Right atrium auricular region (tissue), 2 donors: Measurements from ENCODE around the gene SCYGR2. TPM values are rescaled to one million over a fixed set of nuclear protein-coding genes. Genes with fewer than 3 reads are reported as not detected.

ENCODE experiments used
- DNase-seq: peaks from one replicate; pipeline ENCODE4 v3.0.0-alpha.2; 2019; ENCODE audit warnings: low spot score
- H3K27ac ChIP-seq, 2 donors: fragments of 200-600 bp; sonication (generic); 1 replicate in 1 of 2; 2 replicates in 1 of 2; pipeline ENCODE4 v1.5.1; 2016 to 2019
- H3K27me3 ChIP-seq, 2 donors: fragments of 200-600 bp; sonication (generic); one replicate each; pipeline versions ENCODE4 v1.5.1 to v1.6.0; 2017 to 2019
- H3K36me3 ChIP-seq: fragments of 200-600 bp; sonication (generic); one replicate; pipeline ENCODE4 v1.5.1; 2016
- H3K4me1 ChIP-seq, 2 donors: fragments of 200-600 bp; sonication (generic); one replicate each; pipeline versions ENCODE4 v1.5.1 to v1.6.0; 2017 to 2019
- H3K4me3 ChIP-seq, 2 donors: fragments of 200-600 bp; sonication (generic); 1 replicate in 1 of 2; 2 replicates in 1 of 2; pipeline ENCODE4 v1.5.1; 2017 to 2019; ENCODE audit warnings: mild to moderate bottlenecking in 1 of 2, moderate library complexity in 1 of 2
- H3K9me3 ChIP-seq, 2 donors: fragments of 200-600 bp; sonication (generic); one replicate each; pipeline ENCODE4 v1.5.1; 2019
- total RNA-seq, 2 donors: library from RNA; depleted of rRNA; stranded (reverse); fragments of >200 nt; gene quantifications; one replicate each; pipeline ENCODE4 v1.1.0, GENCODE V29; 2016
- TF ChIP-seq, protein P1 (sequence below), 2 donors: fragments of 200-600 bp; sonication (generic); IDR thresholded peaks; one replicate each; pipeline ENCODE4 v1.5.1; 2019; ENCODE audit warnings: antibody characterized with exemption in 2 of 2

Gene SCYGR2
- total RNA-seq, 2 donors from 2014 or later, result not detected

DNA sequence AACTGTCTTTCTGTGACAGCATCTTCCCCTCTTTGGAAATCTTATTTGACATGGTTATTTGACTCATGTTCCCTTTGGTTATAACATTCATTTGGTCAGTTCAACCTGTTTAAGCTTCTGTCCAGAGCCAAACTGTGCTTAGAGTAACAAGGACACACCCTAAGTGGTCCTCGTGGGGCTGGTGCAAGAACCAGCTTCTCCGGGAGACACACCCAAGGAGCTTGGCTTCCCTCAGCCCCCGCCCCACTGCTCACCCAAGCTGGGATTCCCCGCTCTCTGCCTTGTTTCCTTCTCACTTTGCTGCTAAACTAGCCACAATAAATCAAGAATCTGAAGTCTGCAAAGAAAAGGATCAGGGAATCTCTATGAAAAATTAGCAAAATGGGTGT lies 14.6 kb downstream of the SCYGR2 start:
- Histone ChIP-seq H3K4me1 (no peaks in the 10 kb centered on the region), H3K4me3 (no peak overlapping the region), H3K9me3 (no peaks in the 10 kb centered on the region), H3K36me3 (no peaks in the 10 kb centered on the region), H3K27me3 (no peaks in the 10 kb centered on the region), H3K27ac (no peak overlapping the region)
- no peak for DNase-seq
- TF ChIP-seq, protein P1, sequence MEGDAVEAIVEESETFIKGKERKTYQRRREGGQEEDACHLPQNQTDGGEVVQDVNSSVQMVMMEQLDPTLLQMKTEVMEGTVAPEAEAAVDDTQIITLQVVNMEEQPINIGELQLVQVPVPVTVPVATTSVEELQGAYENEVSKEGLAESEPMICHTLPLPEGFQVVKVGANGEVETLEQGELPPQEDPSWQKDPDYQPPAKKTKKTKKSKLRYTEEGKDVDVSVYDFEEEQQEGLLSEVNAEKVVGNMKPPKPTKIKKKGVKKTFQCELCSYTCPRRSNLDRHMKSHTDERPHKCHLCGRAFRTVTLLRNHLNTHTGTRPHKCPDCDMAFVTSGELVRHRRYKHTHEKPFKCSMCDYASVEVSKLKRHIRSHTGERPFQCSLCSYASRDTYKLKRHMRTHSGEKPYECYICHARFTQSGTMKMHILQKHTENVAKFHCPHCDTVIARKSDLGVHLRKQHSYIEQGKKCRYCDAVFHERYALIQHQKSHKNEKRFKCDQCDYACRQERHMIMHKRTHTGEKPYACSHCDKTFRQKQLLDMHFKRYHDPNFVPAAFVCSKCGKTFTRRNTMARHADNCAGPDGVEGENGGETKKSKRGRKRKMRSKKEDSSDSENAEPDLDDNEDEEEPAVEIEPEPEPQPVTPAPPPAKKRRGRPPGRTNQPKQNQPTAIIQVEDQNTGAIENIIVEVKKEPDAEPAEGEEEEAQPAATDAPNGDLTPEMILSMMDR (IDR thresholded peaks at IDR 0.05), result no peak

DNA sequence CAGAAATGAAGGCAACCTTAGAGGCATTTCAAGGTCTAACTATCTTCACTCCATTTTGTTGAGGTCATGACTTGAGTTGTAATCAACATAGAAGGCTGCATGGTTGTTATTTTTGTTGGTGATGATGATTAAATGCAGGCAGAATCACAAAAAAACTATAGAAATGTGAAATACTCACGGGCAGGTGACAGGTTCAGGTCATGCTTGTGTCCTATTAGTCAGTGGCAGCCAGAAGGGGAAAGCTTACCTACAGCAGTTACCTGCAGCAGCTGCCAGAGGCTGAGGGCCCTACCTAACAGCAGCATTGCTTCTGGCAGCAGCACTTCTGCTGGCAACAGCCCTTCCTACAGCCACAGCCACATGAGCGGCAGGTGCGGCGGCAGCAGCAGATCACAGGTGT lies 15.6 kb downstream of the SCYGR2 start:
- DNase-seq, result no peak
- no peaks in the 10 kb centered on the region for H3K36me3 ChIP-seq
- no peaks in the 10 kb centered on the region for H3K9me3 ChIP-seq
- TF ChIP-seq, protein P1 (IDR thresholded peaks at IDR 0.05), result no peak
- H3K4me3 ChIP-seq, result no peak overlapping the region
- no peaks in the 10 kb centered on the region for H3K4me1 ChIP-seq
- H3K27me3 ChIP-seq, result no peaks in the 10 kb centered on the region
- H3K27ac ChIP-seq, result no peak overlapping the region

DNA sequence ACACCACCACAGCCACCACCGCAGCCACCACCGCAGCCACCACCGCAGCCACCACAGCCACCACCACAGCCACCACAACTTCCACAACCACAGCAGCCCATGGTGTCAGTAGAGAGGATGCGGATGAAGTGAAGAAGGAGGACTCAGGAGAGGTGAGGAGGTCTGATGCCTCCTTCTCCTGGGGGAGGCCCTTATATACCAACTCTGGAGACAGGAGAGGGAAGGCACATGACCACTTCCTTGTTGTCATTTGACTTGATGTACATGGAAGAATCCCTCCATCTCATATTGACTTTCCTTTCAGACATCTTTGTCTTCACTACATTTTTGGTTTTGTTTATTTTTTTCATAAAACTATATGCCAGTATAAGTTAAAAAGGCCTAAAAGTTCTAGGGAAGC lies 16.0 kb downstream of the SCYGR2 start, which contains the start of gene SCYGR3:
Gene SCYGR3 (minus strand): TSS at position 101 of the 400 bp plus-strand sequence. CDS start 0 bp downstream, at position 101.
- no peak within 1 kb of the TSS for H3K27ac ChIP-seq
- DNase-seq, result no peak
- H3K4me1 ChIP-seq, result no peaks in the 10 kb centered on the region
- TF ChIP-seq, protein P1 (IDR thresholded peaks at IDR 0.05), result no peak
- H3K36me3 ChIP-seq, result no peaks in the 10 kb centered on the region
- H3K27me3 ChIP-seq, result no peaks in the 10 kb centered on the region
- no peaks in the 10 kb centered on the region for H3K9me3 ChIP-seq
- H3K4me3 ChIP-seq, result no peak within 1 kb of the TSS

DNA sequence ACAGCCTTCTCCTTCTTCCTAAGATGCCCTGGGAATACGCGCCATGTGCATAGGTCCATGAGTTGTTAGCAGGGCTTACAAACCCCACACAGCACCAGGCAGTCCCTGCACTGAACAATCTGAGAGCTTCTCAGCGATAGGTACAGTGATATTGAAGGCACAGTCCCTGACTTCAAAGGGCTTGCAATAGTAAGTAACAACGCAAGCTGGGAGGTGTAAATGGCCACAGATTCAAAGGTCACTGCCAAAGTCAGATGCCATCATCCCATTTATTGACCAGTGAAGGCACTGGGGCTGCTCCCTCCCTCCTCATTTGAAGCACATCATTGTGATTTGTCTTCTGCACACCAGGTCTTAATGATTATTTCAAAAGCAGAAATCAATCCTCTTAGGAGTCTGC lies 16.5 kb downstream of the SCYGR2 start:
- TF ChIP-seq, protein P1 (IDR thresholded peaks at IDR 0.05), result no peak
- Histone ChIP-seq H3K27ac (no peak overlapping the region), H3K4me1 (no peaks in the 10 kb centered on the region), H3K9me3 (no peaks in the 10 kb centered on the region), H3K27me3 (no peaks in the 10 kb centered on the region), H3K4me3 (no peak overlapping the region), H3K36me3 (no peaks in the 10 kb centered on the region)
- no peak for DNase-seq

DNA sequence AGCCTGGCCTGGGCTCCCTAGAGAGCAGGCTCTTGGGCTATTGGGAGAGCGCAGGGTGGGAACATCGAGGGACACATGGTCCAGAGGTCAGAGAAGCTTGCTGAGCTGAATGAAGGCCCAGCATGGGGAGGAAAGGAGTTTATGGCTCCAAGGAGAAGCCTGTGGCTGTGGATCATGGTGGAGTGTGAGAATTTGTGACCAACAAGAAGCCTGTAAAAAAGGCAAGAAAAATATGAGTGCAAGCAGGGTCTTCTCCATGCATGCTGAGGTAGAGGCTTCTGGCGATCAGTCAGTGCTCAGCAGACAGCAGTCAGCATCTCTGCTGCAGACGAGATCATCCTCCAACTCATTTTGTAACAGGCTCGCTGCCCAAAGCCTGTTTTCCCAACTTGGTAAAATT lies 17.2 kb downstream of the SCYGR2 start:
- Histone ChIP-seq H3K4me1 (no peaks in the 10 kb centered on the region), H3K36me3 (no peaks in the 10 kb centered on the region), H3K27me3 (no peaks in the 10 kb centered on the region), H3K27ac (no peak overlapping the region), H3K9me3 (no peaks in the 10 kb centered on the region), H3K4me3 (no peak overlapping the region)
- TF ChIP-seq, protein P1 (IDR thresholded peaks at IDR 0.05), result no peak
- no peak for DNase-seq

DNA sequence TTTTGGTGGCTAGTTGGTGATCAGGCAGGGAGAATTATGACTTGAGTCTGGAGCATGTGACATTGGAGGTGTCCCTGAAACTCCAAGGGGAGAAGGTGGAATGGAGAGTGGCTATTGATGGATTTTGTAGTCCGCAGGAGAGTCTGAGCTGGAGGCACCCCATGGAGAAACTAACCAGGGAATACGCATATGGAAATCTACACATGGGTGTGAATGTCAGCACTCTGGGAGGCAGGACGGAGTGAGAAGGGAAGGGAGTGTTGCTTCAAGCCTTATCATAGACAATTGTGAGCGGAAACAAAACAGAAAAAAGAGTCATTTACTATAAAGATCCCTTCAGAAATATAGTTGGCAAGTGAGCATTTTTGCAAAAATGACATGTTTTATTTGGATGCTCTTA lies 17.9 kb downstream of the SCYGR2 start:
- Histone ChIP-seq H3K27ac (no peak overlapping the region), H3K4me1 (no peaks in the 10 kb centered on the region), H3K9me3 (no peaks in the 10 kb centered on the region), H3K4me3 (no peak overlapping the region), H3K27me3 (no peaks in the 10 kb centered on the region), H3K36me3 (no peaks in the 10 kb centered on the region)
- DNase-seq, result no peak
- TF ChIP-seq, protein P1 (IDR thresholded peaks at IDR 0.05), result no peak
